ENCODE data around the gene DPP9. TPM values are rescaled to one million over a fixed set of nuclear protein-coding genes. Genes with fewer than 3 reads are reported as not detected.

The DPP9 gene
- total RNA-seq (2014; rRNA removed; shearing (Covaris generic); ENCODE audit: low replicate concordance): 26.8 and 34.8 TPM in 2 replicates

DNA sequence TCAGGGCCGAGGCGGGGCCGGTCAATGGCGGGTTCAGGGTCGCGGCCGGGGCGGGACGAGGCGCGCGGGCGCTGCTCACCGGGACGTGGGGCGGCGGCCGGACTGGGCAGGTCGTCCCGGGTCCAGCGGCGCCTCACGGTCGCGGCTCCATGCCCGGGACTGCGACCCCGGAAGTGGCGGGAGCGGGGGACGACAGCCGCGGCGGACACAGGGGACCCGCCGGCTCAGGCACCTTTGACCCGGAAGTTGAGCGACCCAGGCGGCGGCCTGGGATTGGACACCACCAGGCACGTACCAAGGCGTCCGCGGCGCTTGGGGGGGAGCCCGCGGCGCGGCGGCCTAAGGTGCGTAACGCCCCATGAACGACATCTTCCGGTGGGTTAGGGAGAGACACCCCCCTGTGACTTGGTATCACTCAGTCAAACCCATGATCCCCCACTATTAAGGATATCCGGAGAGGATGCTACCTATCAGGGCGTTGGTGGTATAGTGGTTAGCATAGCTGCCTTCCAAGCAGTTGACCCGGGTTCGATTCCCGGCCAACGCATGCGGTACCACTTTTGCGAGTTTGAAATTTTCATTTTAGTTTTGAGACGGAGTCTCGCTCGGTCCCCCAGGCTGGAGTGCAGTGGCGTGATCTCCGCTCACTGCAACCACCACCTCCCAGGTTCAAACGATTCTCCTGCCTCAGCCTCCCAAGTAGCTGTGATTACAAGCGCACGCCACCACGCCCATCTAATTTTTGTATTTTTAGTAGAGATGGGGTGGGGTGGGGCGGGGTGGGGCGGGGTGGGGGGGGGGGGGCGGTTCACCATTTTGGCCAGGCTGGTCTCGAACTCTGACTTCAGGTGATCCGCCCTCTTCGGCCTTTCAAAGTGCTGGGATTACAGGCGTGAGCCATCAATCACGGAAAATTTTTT lies at the start of gene DPP9:
TSS of gene DPP9 (minus strand) at position 248 of the 920 bp plus-strand sequence. CDS start 3,936 bp downstream, outside the sequence.
- Histone ChIP-seq H3K9ac (ENCODE audit: low read length) (peak within 1 kb of the TSS; percentile 91), H2AFZ (ENCODE audit: low read length) (peak within 1 kb of the TSS; percentile 87), H3K4me3 (ENCODE audit: low read length) (peak within 1 kb of the TSS; percentile 88), H3K79me2 (ENCODE audit: low read length) (peaks cover 37% of the 10 kb centered on the region), H3K4me2 (ENCODE audit: low read depth, low read length, poor library complexity, severe bottlenecking) (peak within 1 kb of the TSS; percentile 77), H3K9me3 (ENCODE audit: low read length) (no peaks in the 10 kb centered on the region), H3K4me1 (ENCODE audit: low read length) (peaks cover 21% of the 10 kb centered on the region), H3K27ac (ENCODE audit: low read length) (peak within 1 kb of the TSS; percentile 69), H4K20me1 (ENCODE audit: insufficient read depth, low read depth, low read length) (peaks cover 15% of the 10 kb centered on the region), H3K36me3 (ENCODE audit: insufficient read depth, low read length) (peaks cover 18% of the 10 kb centered on the region; the same call in 1 of the 2 replicates), H3K9me2 (replicated peaks; ENCODE audit: insufficient read depth, low read length) (no peaks in the 10 kb centered on the region), H3K27me3 (ENCODE audit: low read length) (no peaks in the 10 kb centered on the region)
- DNase-seq: peak; percentile 99

DNA sequence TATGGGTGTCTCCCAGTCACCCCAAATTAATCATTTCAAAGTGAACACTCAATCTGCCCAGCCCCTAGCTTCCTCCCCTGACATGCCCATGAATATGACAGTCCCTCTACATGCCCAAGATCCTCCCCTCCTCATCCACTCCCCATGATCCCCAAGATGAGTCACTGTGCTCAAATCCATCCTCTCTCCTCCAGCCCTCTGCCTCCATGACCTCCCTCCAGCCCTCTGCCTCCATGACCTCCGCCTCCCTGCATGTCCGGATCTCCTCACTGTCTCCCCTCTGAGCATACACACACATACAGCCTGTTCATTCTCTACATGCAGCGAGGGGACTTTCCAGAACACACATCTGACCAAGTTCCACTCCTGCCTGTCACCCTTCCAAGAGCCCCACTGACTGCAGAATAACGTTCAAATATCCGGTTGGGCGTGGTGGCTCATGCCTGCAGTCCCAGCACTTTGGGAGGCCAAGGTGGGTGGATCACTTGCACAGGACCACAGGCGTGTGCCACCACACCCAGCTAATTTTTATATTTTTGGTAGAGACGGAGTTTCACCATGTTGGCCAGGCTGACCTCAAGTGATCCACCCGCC lies 49.5 kb upstream of the DPP9 start:
- Histone ChIP-seq H3K27ac (ENCODE audit: low read length) (no peak overlapping the region), H3K9ac (ENCODE audit: low read length) (no peak overlapping the region), H3K27me3 (ENCODE audit: low read length) (no peaks in the 10 kb centered on the region), H3K36me3 (ENCODE audit: insufficient read depth, low read length) (no peaks in the 10 kb centered on the region), H3K9me2 (replicated peaks; ENCODE audit: insufficient read depth, low read length) (no peaks in the 10 kb centered on the region), H3K4me2 (ENCODE audit: low read depth, low read length, poor library complexity, severe bottlenecking) (peak overlapping the region; percentile 30), H3K79me2 (ENCODE audit: low read length) (no peaks in the 10 kb centered on the region), H4K20me1 (ENCODE audit: insufficient read depth, low read depth, low read length) (peaks cover 9% of the 10 kb centered on the region; the same call in 1 of the 2 replicates), H3K4me3 (ENCODE audit: low read length) (no peak overlapping the region), H3K9me3 (ENCODE audit: low read length) (no peaks in the 10 kb centered on the region), H2AFZ (ENCODE audit: low read length) (no peak overlapping the region), H3K4me1 (ENCODE audit: low read length) (peaks cover 19% of the 10 kb centered on the region)
- DNase-seq: no peak

DNA sequence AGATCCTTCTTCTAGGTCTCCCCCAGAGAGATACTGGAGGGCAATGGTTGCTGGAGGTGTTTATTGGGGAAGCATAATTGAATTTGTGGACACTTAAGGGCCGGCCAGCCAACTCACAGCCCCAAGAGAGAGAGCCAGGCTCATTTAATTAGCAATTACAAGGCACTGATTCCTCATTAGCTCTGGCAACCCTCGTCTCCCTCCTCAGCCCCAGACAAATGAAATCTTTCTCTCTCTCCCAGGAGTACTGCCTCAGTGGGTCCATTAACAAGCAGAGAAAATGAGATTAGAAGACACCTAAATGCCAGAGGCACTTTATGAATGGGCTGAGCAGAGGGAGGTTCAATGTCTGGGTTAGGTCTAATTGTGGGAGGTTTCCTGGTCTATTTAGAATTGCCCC lies 48.9 kb upstream of the DPP9 start:
- no peak overlapping the region for H2AFZ ChIP-seq (ENCODE audit: low read length)
- H3K36me3 ChIP-seq (ENCODE audit: insufficient read depth, low read length): no peaks in the 10 kb centered on the region
- H3K4me3 ChIP-seq (ENCODE audit: low read length): no peak overlapping the region
- no peak overlapping the region for H3K9ac ChIP-seq (ENCODE audit: low read length)
- H3K4me1 ChIP-seq (ENCODE audit: low read length): peaks cover 19% of the 10 kb centered on the region
- no peak overlapping the region for H3K27ac ChIP-seq (ENCODE audit: low read length)
- H3K27me3 ChIP-seq (ENCODE audit: low read length): no peaks in the 10 kb centered on the region
- peaks cover 9% of the 10 kb centered on the region; the same call in 1 of the 2 replicates for H4K20me1 ChIP-seq (ENCODE audit: insufficient read depth, low read depth, low read length)
- no peaks in the 10 kb centered on the region for H3K79me2 ChIP-seq (ENCODE audit: low read length)
- no peaks in the 10 kb centered on the region for H3K9me2 ChIP-seq (replicated peaks; ENCODE audit: insufficient read depth, low read length)
- no peaks in the 10 kb centered on the region for H3K9me3 ChIP-seq (ENCODE audit: low read length)
- no peak overlapping the region for H3K4me2 ChIP-seq (ENCODE audit: low read depth, low read length, poor library complexity, severe bottlenecking)
- DNase-seq: no peak

DNA sequence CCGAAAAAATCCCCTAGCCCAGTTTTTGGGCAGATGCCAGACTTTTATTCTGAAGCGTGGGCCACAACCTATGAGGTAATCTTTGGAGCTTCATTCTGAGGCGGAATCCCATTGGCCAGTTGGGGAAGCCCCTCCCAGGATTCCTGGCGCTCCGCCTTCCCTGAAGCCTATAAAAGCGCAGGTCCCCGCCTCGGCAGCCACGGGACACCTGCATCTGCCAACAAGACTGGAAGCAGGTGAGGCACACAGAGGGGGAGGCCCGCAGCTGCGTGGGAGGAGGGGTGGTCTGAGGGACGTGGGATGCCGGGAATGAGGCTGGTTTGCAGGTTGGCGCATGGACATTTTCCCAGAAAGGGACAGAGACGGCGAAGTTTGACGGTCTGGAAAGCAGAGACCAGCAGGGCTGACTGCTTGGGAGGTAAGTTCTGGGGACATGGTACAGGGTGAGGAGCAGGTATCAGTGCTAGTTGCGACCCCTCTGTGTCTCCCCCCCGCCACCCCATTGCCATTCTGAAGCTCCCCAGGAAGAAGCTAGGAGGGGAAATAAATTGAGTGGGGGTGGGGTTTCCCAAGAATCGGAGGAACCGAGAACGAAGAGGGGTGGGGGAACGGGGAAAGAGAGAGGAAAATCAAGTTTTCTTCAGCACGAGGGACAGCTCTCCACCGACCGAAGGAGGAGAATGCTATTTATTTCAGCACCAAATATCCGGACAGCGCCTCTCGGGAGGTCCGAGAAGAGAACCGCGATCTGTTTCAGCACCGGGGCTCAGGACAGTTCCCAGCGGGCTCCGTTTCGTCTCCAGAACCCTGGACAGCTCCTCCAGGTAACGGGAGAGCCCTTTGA lies 45.5 kb upstream of the DPP9 start:
- H3K27ac ChIP-seq (ENCODE audit: low read length): no peak overlapping the region
- peaks cover 12% of the 10 kb centered on the region for H3K4me1 ChIP-seq (ENCODE audit: low read length)
- DNase-seq: peak; percentile 98
- H2AFZ ChIP-seq (ENCODE audit: low read length): no peak overlapping the region
- peaks cover 9% of the 10 kb centered on the region; the same call in 1 of the 2 replicates for H4K20me1 ChIP-seq (ENCODE audit: insufficient read depth, low read depth, low read length)
- no peaks in the 10 kb centered on the region for H3K9me3 ChIP-seq (ENCODE audit: low read length)
- no peak overlapping the region for H3K4me3 ChIP-seq (ENCODE audit: low read length)
- no peaks in the 10 kb centered on the region for H3K79me2 ChIP-seq (ENCODE audit: low read length)
- H3K9me2 ChIP-seq (replicated peaks; ENCODE audit: insufficient read depth, low read length): no peaks in the 10 kb centered on the region
- H3K36me3 ChIP-seq (ENCODE audit: insufficient read depth, low read length): no peaks in the 10 kb centered on the region
- H3K27me3 ChIP-seq (ENCODE audit: low read length): no peaks in the 10 kb centered on the region
- H3K4me2 ChIP-seq (ENCODE audit: low read depth, low read length, poor library complexity, severe bottlenecking): no peak overlapping the region
- no peak overlapping the region for H3K9ac ChIP-seq (ENCODE audit: low read length)

DNA sequence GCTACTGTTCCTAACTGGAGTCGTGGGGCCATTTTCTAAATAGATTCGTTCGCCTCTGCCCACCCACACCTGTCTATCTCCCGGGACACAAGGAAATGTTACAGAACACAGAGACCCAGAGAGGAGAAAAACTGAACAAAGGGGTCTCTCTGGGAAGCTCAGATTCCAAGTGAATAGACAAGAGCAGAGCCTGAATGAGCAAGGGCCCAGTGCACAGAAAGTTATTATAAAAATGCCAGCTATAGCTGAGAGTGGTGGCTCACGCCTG lies 40.7 kb upstream of the DPP9 start:
- DNase-seq: no peak
- Histone ChIP-seq H3K9ac (ENCODE audit: low read length) (no peak overlapping the region), H3K9me3 (ENCODE audit: low read length) (no peaks in the 10 kb centered on the region), H3K4me2 (ENCODE audit: low read depth, low read length, poor library complexity, severe bottlenecking) (no peak overlapping the region), H4K20me1 (ENCODE audit: insufficient read depth, low read depth, low read length) (peaks cover 5% of the 10 kb centered on the region; the same call in 1 of the 2 replicates), H2AFZ (ENCODE audit: low read length) (no peak overlapping the region), H3K79me2 (ENCODE audit: low read length) (no peaks in the 10 kb centered on the region), H3K9me2 (replicated peaks; ENCODE audit: insufficient read depth, low read length) (no peaks in the 10 kb centered on the region), H3K27ac (ENCODE audit: low read length) (no peak overlapping the region), H3K36me3 (ENCODE audit: insufficient read depth, low read length) (no peaks in the 10 kb centered on the region), H3K4me1 (ENCODE audit: low read length) (peaks cover 9% of the 10 kb centered on the region), H3K27me3 (ENCODE audit: low read length) (no peaks in the 10 kb centered on the region), H3K4me3 (ENCODE audit: low read length) (no peak overlapping the region)

DNA sequence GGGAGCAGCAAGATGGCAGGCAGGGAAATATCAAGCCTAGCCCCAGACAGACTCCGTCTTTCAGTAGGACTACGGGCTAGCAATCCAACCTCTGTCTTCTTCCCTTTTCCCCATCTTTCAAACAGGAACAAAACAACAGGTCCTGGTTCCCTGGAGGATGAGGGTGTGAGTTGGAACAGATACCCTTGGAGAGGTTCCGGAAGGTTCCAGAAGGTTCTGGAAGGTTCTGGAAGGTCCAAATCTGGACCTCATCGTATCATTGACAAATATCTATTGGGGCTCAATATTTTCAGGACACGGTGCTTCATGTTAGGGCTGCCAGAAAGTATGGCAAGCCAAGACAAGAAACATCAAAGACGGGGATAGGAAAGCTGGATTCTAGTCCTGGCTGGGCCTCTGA lies 39.4 kb upstream of the DPP9 start:
- Histone ChIP-seq H3K9ac (ENCODE audit: low read length) (no peak overlapping the region), H2AFZ (ENCODE audit: low read length) (no peak overlapping the region), H3K4me2 (ENCODE audit: low read depth, low read length, poor library complexity, severe bottlenecking) (no peak overlapping the region), H3K4me1 (ENCODE audit: low read length) (peaks cover 9% of the 10 kb centered on the region), H4K20me1 (ENCODE audit: insufficient read depth, low read depth, low read length) (no peaks in the 10 kb centered on the region), H3K4me3 (ENCODE audit: low read length) (no peak overlapping the region), H3K79me2 (ENCODE audit: low read length) (no peaks in the 10 kb centered on the region), H3K9me2 (replicated peaks; ENCODE audit: insufficient read depth, low read length) (no peaks in the 10 kb centered on the region), H3K27ac (ENCODE audit: low read length) (no peak overlapping the region), H3K9me3 (ENCODE audit: low read length) (no peaks in the 10 kb centered on the region), H3K36me3 (ENCODE audit: insufficient read depth, low read length) (no peaks in the 10 kb centered on the region), H3K27me3 (ENCODE audit: low read length) (no peaks in the 10 kb centered on the region)
- DNase-seq: no peak

DNA sequence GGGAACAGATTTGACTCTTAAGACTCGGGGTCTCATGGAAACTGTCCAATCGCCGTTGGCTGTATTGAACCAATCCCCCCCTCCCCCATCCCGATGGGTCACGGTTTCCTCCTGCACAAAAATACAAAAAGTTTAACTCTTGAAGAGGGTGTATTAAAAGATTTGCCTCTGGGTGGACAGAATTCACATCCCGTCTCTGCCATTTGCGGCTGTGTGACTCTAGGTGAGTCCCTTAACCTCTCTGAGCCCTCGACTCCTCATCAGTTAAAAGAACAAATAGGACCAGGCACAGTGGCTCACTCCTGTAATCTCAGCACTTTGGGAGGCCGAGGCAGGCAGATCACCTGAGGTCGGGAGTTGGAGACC lies 36.6 kb upstream of the DPP9 start:
- H3K27ac ChIP-seq (ENCODE audit: low read length): no peak overlapping the region
- H3K4me2 ChIP-seq (ENCODE audit: low read depth, low read length, poor library complexity, severe bottlenecking): peak overlapping the region; percentile 29
- peaks cover 9% of the 10 kb centered on the region for H3K4me1 ChIP-seq (ENCODE audit: low read length)
- no peaks in the 10 kb centered on the region for H3K9me3 ChIP-seq (ENCODE audit: low read length)
- peak overlapping the region; percentile 32; the same call in 1 of the 2 replicates for H3K4me3 ChIP-seq (ENCODE audit: low read length)
- H3K27me3 ChIP-seq (ENCODE audit: low read length): no peaks in the 10 kb centered on the region
- no peak overlapping the region for H3K9ac ChIP-seq (ENCODE audit: low read length)
- no peak overlapping the region for H2AFZ ChIP-seq (ENCODE audit: low read length)
- H4K20me1 ChIP-seq (ENCODE audit: insufficient read depth, low read depth, low read length): no peaks in the 10 kb centered on the region
- no peak for DNase-seq
- no peaks in the 10 kb centered on the region for H3K9me2 ChIP-seq (replicated peaks; ENCODE audit: insufficient read depth, low read length)
- no peaks in the 10 kb centered on the region for H3K79me2 ChIP-seq (ENCODE audit: low read length)
- no peaks in the 10 kb centered on the region for H3K36me3 ChIP-seq (ENCODE audit: insufficient read depth, low read length)
